Nephron (organoid): Measurements from ENCODE around the gene WDFY1.

Experiments used
- H3K27ac Mint-ChIP-seq, 3 experiments: 2 replicates each; pipeline ENCODE4 v1.8.0; 2020; ENCODE audit warnings: mixed read lengths in 3 of 3, mild to moderate bottlenecking in 2 of 3, moderate library complexity in 1 of 3
- H3K27me3 Mint-ChIP-seq: 2 replicates; pipeline ENCODE4 v1.8.0; 2021; ENCODE audit warnings: low read depth, mild to moderate bottlenecking, moderate library complexity, mixed read lengths
- H3K36me3 Mint-ChIP-seq: 2 replicates; pipeline ENCODE4 v1.8.0; 2020; ENCODE audit warnings: low read depth, mixed read lengths
- H3K4me1 Mint-ChIP-seq: 2 replicates; pipeline ENCODE4 v1.8.0; 2020; ENCODE audit warnings: mixed read lengths
- H3K4me3 Mint-ChIP-seq, 3 experiments: 2 replicates each; pipeline ENCODE4 v1.8.0; 2020; ENCODE audit warnings: mild to moderate bottlenecking in 3 of 3, mixed read lengths in 3 of 3, moderate library complexity in 2 of 3
- H3K9me3 Mint-ChIP-seq: 2 replicates; pipeline ENCODE4 v1.8.0; 2020; ENCODE audit warnings: mixed read lengths
- TF ChIP-seq, protein P1 (sequence below), 3 experiments: fragments of 200-600 bp; sonication (generic); IDR thresholded peaks; one replicate each; pipeline ENCODE4 v1.5.0; 2021; ENCODE audit warnings: antibody characterized with exemption in 3 of 3; ENCODE audit not compliant: unreplicated experiment in 3 of 3

Gene WDFY1

DNA sequence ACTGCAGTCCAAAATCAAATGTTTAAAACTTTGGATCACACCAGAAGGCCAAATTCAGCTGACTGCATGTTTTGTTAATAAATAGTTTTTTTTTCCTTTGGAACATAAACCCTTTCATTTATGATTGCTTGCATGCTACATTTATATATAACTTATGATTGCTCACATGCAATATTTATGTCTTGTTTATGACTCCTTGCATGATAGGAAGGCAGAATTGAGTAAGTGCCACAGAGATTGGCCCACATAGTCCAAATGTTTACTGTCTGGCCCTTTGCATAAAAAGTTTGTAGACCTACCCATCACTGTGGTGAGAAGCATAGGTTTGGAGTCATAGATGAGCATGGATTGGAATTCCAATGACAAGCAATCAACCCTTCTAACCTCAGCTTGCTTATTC is 30.8 kb downstream of the WDFY1 start:
- no peak overlapping the region for H3K27ac Mint-ChIP-seq
- H3K4me1 Mint-ChIP-seq = peaks cover 3% of the 10 kb centered on the region
- no peaks in the 10 kb centered on the region for H3K9me3 Mint-ChIP-seq
- TF ChIP-seq, protein P1, sequence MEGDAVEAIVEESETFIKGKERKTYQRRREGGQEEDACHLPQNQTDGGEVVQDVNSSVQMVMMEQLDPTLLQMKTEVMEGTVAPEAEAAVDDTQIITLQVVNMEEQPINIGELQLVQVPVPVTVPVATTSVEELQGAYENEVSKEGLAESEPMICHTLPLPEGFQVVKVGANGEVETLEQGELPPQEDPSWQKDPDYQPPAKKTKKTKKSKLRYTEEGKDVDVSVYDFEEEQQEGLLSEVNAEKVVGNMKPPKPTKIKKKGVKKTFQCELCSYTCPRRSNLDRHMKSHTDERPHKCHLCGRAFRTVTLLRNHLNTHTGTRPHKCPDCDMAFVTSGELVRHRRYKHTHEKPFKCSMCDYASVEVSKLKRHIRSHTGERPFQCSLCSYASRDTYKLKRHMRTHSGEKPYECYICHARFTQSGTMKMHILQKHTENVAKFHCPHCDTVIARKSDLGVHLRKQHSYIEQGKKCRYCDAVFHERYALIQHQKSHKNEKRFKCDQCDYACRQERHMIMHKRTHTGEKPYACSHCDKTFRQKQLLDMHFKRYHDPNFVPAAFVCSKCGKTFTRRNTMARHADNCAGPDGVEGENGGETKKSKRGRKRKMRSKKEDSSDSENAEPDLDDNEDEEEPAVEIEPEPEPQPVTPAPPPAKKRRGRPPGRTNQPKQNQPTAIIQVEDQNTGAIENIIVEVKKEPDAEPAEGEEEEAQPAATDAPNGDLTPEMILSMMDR (IDR thresholded peaks at IDR 0.05; ENCODE audit: unreplicated experiment in 3 of 3) = no peak
- H3K27me3 Mint-ChIP-seq = no peaks in the 10 kb centered on the region
- peaks cover 67% of the 10 kb centered on the region for H3K36me3 Mint-ChIP-seq
- no peak overlapping the region for H3K4me3 Mint-ChIP-seq

DNA sequence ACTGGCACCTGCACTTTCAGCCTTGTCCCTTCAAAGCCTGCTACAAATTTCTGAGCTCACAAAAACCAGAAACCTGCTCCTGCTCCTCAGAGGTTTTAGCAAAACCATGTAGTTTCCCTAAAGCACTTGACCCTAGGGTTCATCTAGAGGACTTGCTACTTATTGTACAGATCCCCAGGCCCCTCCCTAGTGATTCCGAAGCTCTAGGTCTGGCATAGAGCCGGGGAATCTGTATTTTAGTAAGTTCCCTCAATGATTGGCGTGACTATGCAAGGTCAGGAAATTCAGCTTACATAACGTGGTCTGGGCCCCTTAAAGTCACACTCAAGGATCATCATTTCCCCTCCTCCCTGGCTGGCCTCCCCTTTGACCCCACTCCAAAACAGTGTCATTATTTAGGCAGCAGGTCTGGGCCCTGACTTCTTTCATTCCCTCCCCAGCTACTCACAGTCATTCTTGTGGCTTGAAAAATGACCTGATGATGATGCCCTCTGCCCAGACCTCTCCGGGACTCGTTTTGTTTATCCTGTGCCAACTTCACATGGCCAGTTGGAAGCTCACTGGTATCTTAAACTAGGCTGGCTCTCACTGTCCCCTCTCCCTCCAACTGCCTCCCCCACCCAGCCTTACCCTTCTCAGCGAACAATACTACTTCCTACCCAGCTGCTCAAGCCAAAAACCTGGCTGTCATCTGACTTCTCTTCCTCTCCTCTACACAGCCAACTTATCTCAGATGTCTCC is 36.0 kb downstream of the WDFY1 start:
- Mint-ChIP-seq H3K4me3 (no peak overlapping the region), H3K4me1 (no peaks in the 10 kb centered on the region), H3K36me3 (peaks cover 42% of the 10 kb centered on the region), H3K9me3 (no peaks in the 10 kb centered on the region), H3K27me3 (no peaks in the 10 kb centered on the region), H3K27ac (no peak overlapping the region)
- TF ChIP-seq, protein P1 (IDR thresholded peaks at IDR 0.05; ENCODE audit: unreplicated experiment in 3 of 3) = no peak

DNA sequence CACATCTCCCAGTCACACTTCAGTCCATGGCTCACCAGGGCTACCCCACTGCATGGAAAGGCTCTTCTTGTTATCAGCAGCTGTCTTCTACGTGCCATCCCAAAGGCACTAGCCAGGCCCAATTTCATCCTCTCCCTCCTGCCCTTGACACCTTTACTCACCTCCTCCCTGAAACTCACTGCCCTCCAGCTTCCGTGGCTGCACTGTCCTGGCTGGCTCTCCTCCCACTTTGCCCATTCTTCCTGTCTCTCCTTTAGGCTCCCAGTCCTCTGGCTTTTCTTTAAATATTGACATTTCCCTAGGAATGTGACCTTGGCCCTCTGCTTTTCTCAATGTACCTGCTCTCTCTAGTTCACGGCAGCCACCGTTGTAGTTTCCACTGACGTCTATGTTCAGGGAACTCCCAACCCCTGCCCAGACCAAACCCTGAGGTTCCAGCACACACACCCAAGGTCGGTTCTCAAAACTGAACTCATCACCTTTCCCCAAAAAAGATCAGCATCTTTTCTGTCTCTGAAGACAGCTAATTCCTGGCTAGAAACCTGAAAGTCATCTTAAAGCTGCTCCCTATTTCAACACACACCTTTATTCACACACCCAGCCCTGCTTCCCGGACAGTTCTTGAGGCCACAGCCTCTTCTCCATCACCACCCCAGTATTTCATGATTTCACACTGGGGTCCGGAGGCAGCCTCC is 36.7 kb downstream of the WDFY1 start:
- H3K9me3 Mint-ChIP-seq = no peaks in the 10 kb centered on the region

DNA sequence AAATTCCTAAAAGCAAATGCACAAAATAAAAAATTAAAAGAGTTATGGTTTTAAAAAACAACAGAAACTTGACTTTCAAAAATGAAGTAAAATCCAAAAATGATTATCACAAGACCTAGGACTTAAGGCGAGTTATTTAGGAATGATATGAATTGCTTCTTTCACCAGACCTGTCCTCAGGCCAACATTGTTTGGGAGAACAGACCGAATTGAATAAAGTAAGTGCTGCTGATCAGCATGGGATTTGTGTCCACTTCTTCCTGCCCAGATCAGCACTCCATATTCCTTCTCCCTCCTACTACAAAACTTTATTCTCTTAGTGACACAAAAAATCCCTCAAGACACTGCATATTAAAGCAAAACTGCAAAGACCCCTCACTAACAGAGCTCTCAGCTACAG is 39.1 kb downstream of the WDFY1 start:
- Mint-ChIP-seq H3K4me1 (no peaks in the 10 kb centered on the region), H3K36me3 (peaks cover 37% of the 10 kb centered on the region), H3K4me3 (no peak overlapping the region), H3K27ac (no peak overlapping the region), H3K9me3 (no peaks in the 10 kb centered on the region), H3K27me3 (no peaks in the 10 kb centered on the region)
- TF ChIP-seq, protein P1 (IDR thresholded peaks at IDR 0.05; ENCODE audit: unreplicated experiment in 3 of 3) = no peak

More for the DNA sequence above, 36.7 kb downstream of the WDFY1 start:
- TF ChIP-seq, protein P1 (IDR thresholded peaks at IDR 0.05; ENCODE audit: unreplicated experiment in 3 of 3) = no peak
- Mint-ChIP-seq H3K36me3 (peaks cover 45% of the 10 kb centered on the region), H3K4me1 (no peaks in the 10 kb centered on the region), H3K4me3 (no peak overlapping the region), H3K27me3 (no peaks in the 10 kb centered on the region), H3K27ac (peak overlapping the region in 1 of 3 experiments; percentile 45)

DNA sequence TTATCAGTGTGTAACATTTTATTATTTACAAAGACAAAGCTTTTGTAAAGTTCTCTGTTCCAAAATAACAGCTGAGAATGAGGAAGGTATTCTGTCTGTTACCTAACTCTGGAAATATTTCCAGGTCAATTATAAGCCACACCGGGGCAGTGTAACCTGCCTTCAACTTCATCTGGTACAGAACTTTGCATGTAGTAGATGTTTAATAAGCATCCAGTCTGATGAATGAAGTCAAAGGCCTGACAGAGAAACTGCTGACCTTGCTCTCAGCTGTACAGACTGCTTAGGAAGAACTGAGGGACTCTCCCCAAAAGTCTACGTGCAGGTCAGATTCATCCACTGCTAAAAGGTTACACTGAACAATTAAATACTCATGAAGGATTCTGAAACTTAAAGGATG is 43.3 kb downstream of the WDFY1 start:
- no peaks in the 10 kb centered on the region for H3K4me1 Mint-ChIP-seq
- H3K9me3 Mint-ChIP-seq = no peaks in the 10 kb centered on the region
- TF ChIP-seq, protein P1 (IDR thresholded peaks at IDR 0.05; ENCODE audit: unreplicated experiment in 3 of 3) = no peak
- H3K27me3 Mint-ChIP-seq = no peaks in the 10 kb centered on the region
- H3K36me3 Mint-ChIP-seq = peaks cover 56% of the 10 kb centered on the region
- no peak overlapping the region for H3K4me3 Mint-ChIP-seq
- H3K27ac Mint-ChIP-seq = no peak overlapping the region
